Measurements from ENCODE around the gene RBM28. TPM values are rescaled to one million over a fixed set of nuclear protein-coding genes. Genes with fewer than 3 reads are reported as not detected.

The RBM28 gene
- polyA plus RNA-seq, 1 donor from 2014 or later = 18.9 TPM

DNA sequence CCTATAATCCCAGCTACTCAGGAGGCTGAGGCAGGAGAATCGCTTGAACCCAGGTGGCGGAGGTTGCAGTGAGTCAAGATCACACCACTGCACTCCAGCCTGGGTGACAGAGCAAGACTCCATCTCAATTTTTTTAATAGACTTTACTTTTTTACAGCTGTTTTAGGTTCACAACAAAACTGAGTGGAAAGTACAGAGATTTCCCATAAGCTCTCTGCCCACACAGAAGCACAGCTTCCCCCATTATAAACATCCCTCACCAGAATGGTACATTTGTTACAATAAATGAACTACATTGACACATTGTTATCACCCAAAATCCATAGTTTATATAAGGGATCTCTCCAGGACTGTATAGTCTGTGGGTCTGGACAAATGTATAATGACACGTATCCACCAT is 32.4 kb upstream of the RBM28 start (continued):
- TF ChIP-seq, protein P1, sequence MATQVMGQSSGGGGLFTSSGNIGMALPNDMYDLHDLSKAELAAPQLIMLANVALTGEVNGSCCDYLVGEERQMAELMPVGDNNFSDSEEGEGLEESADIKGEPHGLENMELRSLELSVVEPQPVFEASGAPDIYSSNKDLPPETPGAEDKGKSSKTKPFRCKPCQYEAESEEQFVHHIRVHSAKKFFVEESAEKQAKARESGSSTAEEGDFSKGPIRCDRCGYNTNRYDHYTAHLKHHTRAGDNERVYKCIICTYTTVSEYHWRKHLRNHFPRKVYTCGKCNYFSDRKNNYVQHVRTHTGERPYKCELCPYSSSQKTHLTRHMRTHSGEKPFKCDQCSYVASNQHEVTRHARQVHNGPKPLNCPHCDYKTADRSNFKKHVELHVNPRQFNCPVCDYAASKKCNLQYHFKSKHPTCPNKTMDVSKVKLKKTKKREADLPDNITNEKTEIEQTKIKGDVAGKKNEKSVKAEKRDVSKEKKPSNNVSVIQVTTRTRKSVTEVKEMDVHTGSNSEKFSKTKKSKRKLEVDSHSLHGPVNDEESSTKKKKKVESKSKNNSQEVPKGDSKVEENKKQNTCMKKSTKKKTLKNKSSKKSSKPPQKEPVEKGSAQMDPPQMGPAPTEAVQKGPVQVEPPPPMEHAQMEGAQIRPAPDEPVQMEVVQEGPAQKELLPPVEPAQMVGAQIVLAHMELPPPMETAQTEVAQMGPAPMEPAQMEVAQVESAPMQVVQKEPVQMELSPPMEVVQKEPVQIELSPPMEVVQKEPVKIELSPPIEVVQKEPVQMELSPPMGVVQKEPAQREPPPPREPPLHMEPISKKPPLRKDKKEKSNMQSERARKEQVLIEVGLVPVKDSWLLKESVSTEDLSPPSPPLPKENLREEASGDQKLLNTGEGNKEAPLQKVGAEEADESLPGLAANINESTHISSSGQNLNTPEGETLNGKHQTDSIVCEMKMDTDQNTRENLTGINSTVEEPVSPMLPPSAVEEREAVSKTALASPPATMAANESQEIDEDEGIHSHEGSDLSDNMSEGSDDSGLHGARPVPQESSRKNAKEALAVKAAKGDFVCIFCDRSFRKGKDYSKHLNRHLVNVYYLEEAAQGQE (IDR thresholded peaks at IDR 0.05; ENCODE audit: borderline replicate concordance) = no peak

DNA sequence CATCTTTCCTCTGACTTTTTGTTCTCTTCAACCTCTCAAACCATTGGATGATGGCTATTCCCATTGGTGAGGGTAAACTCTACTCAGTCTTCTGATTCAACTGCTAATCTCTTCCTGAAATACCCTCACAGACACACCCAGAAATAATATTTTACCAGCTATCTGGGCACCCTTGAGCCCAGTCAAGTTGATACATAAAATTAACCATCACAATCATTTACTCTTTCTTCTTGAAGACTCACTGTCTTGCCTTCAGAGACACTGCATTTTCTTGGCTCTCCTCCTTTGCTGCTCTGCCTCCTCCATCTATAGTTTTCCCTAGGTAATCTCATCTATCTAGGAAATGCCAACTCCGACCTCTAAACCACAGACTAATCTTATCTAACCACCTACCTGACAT is 30.3 kb upstream of the RBM28 start:
- no peak overlapping the region for H3K4me3 ChIP-seq (ENCODE audit: low read length)
- H4K20me1 ChIP-seq (ENCODE audit: insufficient read depth) = no peaks in the 10 kb centered on the region
- H3K79me2 ChIP-seq (replicated peaks; ENCODE audit: insufficient read depth, low read length) = no peaks in the 10 kb centered on the region
- H3K27me3 ChIP-seq (ENCODE audit: insufficient read depth, low read depth, low read length) = no peaks in the 10 kb centered on the region
- no peaks in the 10 kb centered on the region for H3K36me3 ChIP-seq (ENCODE audit: insufficient read depth, low read length)
- no peak overlapping the region for H2AFZ ChIP-seq (ENCODE audit: low read depth, low read length)
- no peaks in the 10 kb centered on the region for H3F3A ChIP-seq (ENCODE audit: insufficient read depth, low read length, poor library complexity, severe bottlenecking)
- no peak for TF ChIP-seq MXI1 (conservative IDR thresholded peaks at IDR 0.05; ENCODE audit: poor library complexity, severe bottlenecking)
- H3K9ac ChIP-seq (ENCODE audit: low read length) = no peak overlapping the region
- H3K27ac ChIP-seq (ENCODE audit: low read length) = no peak overlapping the region
- no peak overlapping the region for H3K4me2 ChIP-seq (ENCODE audit: low read length)
- no peaks in the 10 kb centered on the region for H3K9me2 ChIP-seq (ENCODE audit: insufficient read depth, low read length)
- no peaks in the 10 kb centered on the region for H3K9me3 ChIP-seq (ENCODE audit: low read length)

DNA sequence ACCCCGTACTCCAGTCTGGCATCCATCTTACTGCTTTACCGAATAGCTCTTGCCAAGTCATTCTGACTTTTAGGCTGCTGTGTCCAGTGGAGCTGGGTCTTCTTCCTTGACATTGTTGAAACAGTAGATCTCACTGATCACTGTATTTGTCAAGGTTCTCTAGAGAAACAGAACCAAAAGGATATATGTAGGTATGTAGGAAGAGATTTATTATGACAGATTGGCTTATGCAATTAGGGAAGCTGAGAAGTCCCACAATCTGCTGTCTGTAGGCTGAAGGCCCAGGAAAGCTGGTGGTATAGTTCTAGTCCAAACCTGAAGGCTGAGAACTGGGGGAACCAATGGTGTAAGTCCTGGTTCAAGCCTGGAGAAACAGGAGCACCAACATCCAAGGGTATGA is 29.9 kb upstream of the RBM28 start:
- no peaks in the 10 kb centered on the region for H3K27me3 ChIP-seq (ENCODE audit: insufficient read depth, low read depth, low read length)
- H3K9ac ChIP-seq (ENCODE audit: low read length) = no peak overlapping the region
- no peak overlapping the region for H3K4me2 ChIP-seq (ENCODE audit: low read length)
- no peaks in the 10 kb centered on the region for H3K9me2 ChIP-seq (ENCODE audit: insufficient read depth, low read length)
- H3K36me3 ChIP-seq (ENCODE audit: insufficient read depth, low read length) = no peaks in the 10 kb centered on the region
- H3K9me3 ChIP-seq (ENCODE audit: low read length) = no peaks in the 10 kb centered on the region
- H4K20me1 ChIP-seq (ENCODE audit: insufficient read depth) = no peaks in the 10 kb centered on the region
- no peak overlapping the region for H3K27ac ChIP-seq (ENCODE audit: low read length)
- H3K79me2 ChIP-seq (replicated peaks; ENCODE audit: insufficient read depth, low read length) = no peaks in the 10 kb centered on the region
- H3K4me3 ChIP-seq (ENCODE audit: low read length) = no peak overlapping the region
- H2AFZ ChIP-seq (ENCODE audit: low read depth, low read length) = no peak overlapping the region
- TF ChIP-seq, protein P2, sequence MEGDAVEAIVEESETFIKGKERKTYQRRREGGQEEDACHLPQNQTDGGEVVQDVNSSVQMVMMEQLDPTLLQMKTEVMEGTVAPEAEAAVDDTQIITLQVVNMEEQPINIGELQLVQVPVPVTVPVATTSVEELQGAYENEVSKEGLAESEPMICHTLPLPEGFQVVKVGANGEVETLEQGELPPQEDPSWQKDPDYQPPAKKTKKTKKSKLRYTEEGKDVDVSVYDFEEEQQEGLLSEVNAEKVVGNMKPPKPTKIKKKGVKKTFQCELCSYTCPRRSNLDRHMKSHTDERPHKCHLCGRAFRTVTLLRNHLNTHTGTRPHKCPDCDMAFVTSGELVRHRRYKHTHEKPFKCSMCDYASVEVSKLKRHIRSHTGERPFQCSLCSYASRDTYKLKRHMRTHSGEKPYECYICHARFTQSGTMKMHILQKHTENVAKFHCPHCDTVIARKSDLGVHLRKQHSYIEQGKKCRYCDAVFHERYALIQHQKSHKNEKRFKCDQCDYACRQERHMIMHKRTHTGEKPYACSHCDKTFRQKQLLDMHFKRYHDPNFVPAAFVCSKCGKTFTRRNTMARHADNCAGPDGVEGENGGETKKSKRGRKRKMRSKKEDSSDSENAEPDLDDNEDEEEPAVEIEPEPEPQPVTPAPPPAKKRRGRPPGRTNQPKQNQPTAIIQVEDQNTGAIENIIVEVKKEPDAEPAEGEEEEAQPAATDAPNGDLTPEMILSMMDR (IDR thresholded peaks at IDR 0.05; ENCODE audit: poor library complexity, severe bottlenecking) = no peak
- no peak for TF ChIP-seq POLR2AphosphoS5 (IDR thresholded peaks at IDR 0.05)
- TF ChIP-seq TAF1 (IDR thresholded peaks at IDR 0.05; ENCODE audit: low read depth) = no peak
- no peak for TF ChIP-seq EP300 (conservative IDR thresholded peaks at IDR 0.05; ENCODE audit: poor library complexity, severe bottlenecking)
- TF ChIP-seq MXI1 (conservative IDR thresholded peaks at IDR 0.05; ENCODE audit: poor library complexity, severe bottlenecking) = no peak
- TF ChIP-seq SMC3 (conservative IDR thresholded peaks at IDR 0.05; ENCODE audit: poor library complexity) = no peak
- TF ChIP-seq RAD21 (conservative IDR thresholded peaks at IDR 0.05) = no peak
- TF ChIP-seq, protein P1 (IDR thresholded peaks at IDR 0.05; ENCODE audit: borderline replicate concordance) = no peak
- no peak for TF ChIP-seq EZH2 (IDR thresholded peaks at IDR 0.05; ENCODE audit: borderline replicate concordance, insufficient read depth, low read length, poor library complexity, severe bottlenecking)
- no peaks in the 10 kb centered on the region for H3F3A ChIP-seq (ENCODE audit: insufficient read depth, low read length, poor library complexity, severe bottlenecking)

Data from neural cell (in vitro differentiated cells).